ENCODE results near the gene MRRF.
"Not testable (repeated sequence)": the region's sequence is repeated elsewhere in the genome, so short reads cannot be mapped to it uniquely, and the experiment has no call there.

The MRRF gene

DNA sequence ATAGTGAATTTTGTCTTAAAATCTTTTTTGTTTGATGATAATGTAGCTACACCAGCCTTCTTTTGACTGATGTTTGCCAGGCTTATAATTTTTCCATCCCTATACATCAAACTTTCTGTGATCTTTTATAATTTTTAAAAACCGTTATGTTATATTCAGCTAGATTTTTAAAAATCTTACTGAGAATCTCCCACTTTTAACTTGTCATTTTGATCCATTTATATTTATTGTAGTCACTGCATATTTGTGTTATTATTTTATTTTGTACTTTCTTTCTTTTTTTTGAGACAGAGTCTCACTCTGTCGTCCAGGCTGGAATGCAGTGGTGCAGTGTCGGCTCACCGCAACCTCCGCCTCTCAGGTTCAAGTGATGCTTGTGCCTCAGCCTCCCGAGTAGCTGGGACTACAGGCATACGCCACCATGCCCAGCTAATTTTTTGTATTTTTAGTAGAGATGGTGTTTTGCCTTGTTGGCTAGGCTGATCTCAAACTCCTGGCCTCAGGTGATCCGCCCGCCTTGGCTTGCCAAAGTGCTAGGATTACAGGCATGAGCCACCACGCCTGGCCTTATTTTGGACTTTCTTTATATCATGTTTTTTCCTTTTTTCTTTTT, 12.7 kb downstream of the MRRF start:
- no peak for DNase-seq

DNA sequence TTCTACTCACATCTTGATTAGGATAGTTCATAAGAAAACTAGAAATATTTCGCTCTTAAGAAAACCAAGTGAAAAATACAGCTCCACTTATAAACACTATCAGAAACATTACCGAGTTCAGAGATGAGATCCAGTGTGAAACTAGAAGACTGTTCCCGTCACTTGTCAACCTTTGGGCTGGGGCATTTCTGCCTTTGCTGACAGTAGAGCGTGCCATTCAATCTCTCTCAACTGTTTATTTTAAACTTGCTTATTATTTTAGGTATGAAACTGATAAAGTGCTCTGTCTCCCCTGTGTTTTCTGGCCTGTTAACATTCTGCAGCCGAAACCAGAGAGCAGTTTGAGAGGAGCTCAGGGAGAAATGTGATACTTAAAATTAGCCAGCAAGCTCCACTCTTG, 16.7 kb downstream of the MRRF start:
- no peak for DNase-seq

DNA sequence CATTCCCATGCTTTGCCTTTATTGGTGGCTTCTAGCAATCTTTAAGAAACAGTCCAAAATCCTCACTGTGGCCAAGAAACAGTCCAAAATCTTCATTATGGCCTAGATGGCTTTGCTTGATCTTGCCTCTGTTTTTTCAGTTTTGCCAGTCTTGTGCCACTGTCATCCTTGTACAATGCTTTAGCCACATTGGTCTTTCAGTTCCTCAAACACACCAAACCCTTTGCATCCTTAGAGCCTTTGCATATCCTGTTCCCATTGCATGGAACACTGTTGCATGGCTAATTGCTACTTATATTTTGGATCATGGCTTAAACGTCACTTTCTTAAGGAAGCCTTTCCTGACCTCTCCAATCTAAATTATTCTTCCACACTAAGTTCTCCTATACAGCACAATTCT, 22.1 kb downstream of the MRRF start:
- DNase-seq: no peak

DNA sequence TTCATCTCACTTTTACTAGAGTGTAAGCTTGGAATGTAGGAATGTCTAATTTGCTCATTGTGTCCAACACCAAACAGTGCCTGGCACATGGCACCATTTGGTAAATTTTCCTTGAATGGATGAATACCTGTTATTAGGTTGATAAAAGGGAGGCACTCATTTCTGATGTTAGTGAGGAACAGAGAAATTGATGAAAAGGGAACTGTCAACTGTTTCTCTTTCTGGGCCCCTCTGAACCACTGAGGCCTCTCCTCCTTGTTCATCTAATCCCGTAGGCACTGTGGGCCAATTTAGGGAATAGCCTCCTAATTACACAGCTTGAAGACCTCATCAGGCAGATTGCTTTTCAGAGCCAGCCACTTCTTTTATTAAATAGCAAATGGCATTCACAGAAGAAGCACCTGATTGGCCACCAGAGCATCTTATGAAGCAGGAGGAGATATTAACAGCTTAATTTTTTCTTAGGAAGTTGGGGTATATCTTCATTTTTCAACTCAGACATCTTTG, 22.6 kb downstream of the MRRF start:
- DNase-seq: no peak

DNA sequence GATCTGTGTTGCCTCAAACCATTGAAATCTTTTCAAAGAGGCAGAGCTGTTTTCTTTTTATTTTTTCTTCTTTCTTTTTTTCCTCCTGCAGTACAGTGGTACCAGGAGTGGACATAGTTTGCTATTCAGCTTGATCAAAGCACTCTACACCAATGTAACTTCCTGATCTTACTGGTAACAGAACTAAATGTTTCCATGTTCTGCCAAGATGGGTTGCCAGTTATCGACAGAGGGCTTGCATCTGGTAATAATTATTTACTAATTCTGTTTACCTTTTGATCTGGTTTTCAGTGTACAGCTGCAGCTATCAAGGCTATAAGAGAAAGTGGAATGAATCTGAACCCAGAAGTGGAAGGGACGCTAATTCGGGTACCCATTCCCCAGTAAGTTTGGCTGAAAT, 26.8 kb downstream of the MRRF start:
- DNase-seq: no peak

DNA sequence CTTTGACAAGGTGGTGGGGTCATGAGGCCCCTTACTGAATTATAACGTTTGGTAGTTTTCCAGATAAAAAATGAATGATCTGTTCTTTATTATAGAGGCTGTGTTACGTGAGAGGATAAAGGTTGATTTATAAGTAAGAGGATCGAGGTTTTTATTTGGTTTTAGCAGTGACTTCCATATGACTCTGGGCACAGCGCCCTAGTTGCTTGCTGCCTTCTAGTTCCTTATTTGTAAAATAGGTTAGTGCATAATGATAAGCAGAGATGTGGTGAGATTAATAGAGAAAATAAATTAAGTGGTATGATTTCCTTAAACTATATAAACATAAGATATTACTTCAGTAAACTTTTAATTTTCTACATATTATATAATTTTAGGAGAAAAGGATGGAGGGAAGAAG, 29.8 kb downstream of the MRRF start:
- DNase-seq: no peak

DNA sequence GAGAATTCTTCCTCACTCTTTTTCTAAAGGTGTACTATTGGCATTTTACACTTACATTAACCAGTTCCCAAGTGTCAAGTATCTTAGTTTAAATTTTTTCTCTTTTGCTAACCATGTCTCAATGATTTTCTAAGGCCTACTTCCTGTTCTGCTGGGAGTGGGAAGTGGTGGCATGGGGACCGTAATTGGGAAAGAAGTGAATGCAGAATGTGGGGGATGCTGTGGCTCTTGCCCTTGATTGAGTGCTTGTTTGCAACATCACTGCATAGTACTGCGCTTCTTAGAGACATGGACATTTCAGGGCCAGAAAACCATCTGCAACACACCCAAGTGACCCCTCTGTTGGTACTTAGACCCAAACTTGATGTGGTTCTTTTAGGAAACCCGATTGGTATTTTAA, 32.8 kb downstream of the MRRF start:
- no peak for DNase-seq

DNA sequence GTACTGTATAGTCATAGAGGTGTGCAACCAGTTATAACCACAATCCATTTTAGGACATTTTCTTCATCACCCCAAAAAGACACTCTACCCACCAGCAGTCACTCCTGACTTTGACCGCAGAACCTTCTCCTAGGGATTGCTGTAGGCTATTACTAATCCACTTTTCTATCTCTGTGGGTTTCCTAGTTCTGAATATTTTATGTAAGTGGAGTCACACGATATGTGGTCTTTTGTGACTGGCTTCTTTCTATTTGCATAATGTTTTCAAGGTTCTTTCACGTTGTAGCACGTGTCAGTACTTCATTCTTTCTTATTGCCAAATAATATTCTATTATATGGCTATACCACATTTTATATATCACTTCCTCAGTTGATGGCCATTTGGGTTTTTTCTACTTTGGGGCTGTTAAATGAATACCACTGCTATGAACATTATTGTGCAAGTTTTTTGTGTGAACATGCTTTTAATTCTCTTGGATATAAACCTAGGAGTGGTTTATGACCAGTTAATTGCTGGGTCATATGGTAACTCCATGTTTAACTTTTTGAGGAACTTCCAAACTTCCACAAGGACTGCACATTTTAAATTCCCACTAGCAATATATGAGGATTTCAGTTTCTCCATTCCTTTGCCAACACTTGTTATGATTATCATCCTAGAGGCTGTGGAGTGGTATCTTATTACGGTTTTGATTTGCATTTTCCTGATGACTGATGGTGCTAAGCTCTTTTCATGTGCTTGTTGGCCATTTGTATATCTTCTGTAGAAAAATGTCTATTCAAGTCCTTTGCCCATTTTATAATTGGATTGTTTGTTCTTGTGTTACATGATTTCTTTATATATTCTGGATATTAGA, 37.8 kb downstream of the MRRF start:
- no peak for DNase-seq

DNA sequence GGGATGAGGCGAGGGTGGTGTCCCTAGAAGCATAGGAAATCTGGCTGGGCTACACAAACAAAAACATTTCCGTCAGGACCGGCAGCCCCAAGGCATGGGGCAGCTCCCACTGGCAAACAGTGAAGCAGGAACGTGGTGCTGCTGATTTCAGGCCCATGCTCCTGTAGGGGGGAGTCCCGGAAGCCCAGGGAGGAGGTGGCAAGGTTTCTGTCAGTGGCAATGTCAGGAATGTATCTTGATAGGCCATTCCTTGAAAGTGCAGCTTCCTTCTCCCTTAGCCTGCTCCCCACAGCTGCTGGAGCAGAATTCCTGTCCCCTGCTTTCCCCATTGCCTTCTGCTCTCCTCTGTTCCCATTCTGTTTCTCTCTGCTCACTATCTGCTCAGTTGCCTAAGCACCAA, 42.4 kb downstream of the MRRF start:
- DNase-seq: no peak

DNA sequence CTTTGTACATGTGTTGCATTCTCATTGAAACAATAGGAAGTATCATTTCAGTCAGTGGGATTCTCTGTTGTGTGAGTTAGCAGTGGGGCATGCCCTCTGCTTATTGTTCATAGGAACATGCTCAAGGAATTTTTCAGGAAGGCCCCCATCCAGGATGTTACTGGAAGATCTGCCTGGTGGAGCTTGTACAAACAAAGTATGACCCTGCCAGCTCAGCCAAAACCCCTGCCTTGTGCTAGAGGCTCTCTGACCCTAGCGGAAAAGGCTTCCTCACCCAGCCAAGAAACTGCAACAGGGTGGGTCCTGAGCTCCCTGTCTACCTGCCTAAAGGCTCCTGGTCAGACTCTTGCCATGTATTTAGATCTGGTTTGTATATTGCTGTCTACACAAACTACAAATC, 43.2 kb downstream of the MRRF start:
- DNase-seq: no peak

DNA sequence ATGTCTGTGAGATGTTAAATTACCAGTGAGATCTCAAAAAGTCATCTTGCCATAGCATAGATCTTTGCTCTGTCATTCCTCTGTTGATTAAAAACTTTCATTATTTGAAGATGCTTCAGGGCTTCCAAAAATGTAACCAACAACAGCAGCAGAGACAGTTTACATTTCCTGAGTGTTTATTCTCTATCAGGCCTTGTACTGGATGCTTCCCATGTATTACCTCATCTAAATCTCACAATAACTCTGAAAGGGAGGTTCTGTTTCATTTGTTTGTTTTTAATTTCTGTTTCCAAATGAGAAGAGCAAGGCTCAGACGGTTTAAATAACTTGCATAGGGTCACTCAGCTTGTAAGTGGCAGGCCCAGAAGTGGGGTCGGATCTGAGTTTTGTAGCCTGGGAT, 45.2 kb downstream of the MRRF start:
- DNase-seq: no peak

DNA sequence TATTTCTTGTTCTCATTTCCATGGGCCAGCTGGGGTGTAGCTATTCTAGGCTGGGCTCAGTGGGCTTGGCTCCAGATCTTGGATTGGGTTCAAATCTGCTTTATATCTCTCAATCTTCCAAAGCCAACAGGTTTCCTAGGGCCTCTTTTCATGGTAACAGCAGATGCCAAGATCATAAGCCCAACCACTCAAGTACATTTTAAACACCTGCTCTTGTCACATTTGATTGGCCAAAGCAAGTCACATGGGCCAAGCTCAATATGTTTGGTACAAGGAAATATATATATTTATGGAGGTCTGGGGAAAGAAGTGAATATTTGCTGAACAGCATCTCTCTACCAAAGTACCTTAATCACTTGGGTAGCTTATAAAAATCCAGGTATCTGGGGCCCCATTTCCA, 49.5 kb downstream of the MRRF start:
- DNase-seq: no peak

DNA sequence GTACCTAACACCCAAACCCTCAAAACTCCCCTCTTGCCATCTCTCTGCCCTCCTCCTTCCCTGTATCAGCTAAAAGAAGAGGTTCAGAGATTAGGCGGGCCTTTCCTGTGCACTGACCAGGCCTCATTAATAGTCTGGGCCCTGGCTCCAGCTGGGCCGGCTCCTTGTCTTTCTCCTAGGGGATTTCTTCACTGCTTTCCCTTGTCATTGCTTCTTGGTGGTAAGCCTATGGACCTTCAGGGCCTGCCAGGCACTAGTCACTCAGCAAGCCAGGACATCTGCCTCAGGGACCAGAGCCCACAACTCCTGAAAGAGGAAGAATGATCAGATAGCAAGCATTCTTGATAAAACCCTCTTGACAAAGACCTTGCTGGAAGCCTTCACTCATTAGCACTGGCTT, 50.9 kb downstream of the MRRF start:
- DNase-seq: no peak

DNA sequence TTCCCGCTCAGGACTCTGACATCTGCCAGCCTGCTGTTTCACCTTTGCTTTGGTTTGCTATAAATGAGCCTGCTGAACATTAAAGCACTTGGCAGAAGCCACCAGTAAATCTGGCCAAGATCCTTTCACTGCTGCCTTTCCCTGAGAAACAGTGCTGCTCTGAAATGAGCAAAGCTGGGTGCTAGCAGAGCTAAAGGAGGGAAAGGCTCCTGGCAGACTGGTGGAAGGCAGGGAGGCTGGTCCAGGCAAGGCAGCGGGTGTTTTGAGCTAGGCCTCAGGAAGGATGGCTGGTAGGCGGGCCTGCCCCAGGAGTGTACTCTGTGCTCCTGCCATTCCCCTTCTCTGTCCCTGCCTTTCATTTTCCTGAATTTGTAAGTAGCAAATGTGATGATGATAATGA, 53.6 kb downstream of the MRRF start:
- DNase-seq: no peak

DNA sequence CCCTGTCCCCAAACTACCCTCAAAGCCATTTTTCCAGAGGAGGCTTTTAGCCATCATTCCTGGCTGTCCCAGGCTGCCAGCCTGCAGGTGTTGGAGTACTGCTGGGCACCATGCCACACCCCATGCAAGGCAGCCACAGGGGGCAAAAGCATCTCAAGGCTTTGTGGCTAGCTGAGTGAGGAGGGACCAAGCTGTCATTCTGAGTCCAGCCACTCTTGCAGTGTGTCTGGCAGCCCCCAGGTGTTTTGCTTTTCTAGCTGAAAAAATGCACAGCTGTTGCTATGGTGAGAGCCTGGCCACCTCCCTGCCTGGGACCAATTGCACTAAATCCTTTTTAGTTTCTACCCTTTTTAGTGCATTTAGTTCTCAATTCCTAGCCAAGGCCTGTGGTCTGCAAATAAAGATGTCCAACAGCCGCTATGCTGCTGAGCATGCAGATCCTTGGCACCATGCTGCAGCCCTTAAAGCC, 55.8 kb downstream of the MRRF start:
- no peak for DNase-seq

DNA sequence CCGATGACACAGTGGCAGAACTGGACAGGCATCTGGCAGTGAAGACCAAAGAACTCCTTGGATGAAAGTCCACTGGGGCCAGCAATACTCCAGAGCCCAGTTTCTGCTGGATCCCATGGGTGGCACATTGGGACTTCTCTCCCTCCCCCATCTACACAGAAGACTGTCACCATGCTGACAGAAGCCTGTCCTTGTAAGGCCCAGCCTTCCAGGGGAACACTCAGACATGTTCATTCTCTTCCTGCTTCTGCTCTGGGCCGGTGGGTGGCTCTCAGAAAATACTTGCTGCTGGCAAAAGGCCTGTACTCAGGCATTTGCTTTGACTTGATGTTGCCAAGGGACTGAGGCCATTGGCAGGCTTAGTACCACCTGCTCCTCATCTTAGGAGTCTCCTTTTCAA, 57.9 kb downstream of the MRRF start:
- no peak for DNase-seq

DNA sequence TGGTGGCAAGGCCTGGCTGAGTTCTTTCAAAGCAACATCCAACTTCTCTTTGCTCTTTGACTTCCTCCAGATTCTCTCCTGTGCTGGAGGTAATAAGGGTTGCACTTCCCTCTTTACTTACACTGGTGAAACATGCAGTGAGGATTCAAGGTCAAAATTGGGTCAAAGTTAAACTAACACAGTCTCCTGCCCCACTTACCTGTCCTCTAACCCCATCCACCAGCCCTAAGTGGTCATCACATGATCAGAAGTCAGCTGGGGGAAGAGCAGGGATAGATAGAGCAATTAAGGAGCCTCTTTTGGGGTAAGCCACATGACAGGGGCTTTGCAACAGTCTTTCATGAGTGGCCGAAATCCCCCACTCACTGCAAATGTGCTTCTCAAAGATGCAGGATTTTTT, 60.0 kb downstream of the MRRF start:
- DNase-seq: not testable (repeated sequence)

DNA sequence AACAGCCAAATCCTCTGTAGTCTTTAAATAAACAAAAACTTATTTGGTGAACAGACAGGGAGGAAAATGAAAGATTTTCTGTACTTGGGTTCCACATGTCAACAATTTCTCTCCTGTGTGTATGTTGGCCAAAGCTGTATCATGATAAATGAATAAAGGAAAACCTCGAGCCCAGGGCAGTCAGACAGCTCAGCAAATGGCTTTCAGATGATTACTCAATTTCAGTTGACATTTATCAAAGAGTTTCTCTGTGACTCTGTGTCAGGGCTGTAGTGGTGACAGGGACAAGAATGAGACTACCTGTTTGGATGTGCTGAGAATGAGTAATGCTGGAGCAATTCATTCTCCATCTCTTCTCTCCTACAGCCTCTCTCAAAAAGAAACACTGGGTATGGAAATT, 60.4 kb downstream of the MRRF start:
- no peak for DNase-seq

DNA sequence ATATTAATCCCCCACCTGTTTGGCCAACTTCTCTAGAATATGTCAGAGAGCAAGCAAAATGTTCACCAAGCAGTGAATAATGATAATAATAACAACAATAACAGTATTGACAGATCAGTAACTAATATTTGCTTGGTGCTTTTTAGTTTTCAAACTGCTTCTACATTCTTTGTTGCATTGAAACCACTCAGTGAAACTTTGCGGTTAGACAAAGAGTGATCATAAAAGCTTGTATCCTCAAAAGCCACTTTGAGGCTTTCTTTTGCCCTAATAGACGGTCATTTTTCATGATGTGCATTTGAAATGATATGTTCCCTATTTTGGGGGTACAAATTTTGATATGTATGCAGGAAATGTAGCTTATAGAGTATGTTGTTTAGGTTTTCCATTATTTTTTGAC, 62.5 kb downstream of the MRRF start:
- DNase-seq: no peak

DNA sequence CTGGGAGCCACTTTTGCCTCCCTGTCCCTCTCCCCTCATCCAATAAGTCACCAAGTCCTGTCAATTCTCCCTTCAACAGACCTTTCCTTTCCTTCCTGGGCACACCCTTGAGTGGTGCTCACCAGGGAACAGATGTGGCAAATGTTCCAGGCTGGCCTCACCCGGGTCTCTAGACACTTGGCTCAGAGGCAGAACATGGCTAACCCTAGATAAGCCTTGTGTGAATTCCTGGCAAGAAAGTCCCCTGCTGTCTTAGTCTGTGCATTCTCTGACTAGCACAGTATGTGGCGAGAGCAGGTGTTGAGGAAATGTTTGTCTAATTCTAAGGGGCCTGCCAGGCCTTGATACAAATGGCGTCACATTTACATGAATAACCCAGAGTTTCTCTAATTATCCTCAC, 64.9 kb downstream of the MRRF start:
- no peak for DNase-seq

DNA sequence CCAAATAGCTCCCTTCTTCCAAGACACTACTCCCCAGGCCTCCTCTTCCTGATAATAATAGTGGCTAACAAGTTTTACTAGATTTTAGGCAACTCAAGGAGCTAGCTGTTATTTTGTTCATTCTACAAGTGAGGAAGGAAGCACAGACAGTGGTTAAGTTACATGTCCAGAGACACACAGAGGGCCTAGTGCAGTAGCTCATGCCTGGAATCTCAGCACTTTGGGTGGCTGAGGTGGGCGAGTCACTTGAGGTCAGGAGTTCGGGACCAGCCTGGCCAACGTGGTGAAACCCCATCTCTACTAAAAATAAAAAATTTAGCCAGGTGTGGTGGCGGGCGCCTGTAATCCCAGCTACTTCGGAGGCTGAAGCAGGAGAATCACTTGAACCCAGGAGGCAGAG, 65.8 kb downstream of the MRRF start:
- DNase-seq: not testable (repeated sequence)

DNA sequence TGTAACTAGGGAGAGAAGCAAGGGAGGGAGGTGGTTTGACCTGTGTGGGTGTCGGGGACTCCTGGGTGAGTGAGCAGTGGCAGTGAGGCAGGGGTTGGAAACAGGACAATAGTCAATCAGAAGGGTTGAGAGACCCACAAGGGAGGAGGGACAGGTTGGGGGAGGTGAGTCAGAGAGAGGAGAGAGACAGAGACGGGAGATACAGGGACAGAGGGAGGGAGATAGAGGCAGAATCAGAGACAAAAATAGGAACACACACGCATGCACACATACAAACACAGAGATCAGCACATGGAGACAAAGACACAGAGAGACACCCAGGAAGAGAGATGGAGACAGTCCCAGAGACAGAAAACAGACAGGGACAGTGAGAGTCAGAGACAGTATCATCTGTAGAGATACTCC, 66.8 kb downstream of the MRRF start:
- DNase-seq: no peak

DNA sequence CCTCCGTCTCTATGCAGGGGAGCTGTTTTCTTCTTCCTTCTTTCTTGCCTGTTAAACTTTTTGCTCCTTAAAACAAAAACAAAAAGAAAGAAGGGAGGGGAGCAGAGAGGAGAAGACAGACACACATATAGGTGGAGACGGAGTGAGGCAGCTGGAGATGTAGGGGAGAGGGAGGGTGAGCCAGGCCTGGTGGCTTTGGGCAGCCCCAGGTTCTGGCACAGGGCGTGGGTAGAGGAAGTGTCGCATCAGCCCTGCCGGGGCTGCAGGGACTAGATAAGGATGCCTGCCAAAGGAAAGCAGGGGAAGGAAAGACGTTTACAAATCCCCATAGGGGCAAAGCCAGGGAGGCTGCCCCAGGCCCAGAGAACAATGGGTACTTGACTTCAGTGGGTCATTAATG, 67.4 kb downstream of the MRRF start:
- no peak for DNase-seq

DNA sequence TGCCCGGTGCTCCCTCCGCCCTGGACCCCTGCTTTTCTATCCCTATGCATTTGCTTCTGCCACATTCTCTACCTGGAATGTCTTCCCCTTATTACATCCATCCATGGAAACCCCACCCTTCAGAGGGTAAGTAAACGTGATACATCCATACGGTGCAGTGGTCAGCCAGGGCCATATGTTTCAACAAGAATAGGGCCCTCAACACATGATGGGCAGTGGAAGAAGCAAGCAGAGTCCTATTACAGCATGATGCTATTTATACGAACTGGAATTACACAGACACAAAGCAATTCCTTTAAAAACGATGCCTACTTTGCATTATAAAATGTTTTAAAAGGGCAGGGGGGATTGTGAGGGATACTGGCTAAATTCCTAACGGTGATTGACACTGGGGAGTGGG, 68.0 kb downstream of the MRRF start:
- DNase-seq: no peak
